Measurements from ENCODE around the gene SLC47A1. TPM values are rescaled to one million over a fixed set of nuclear protein-coding genes. Genes with fewer than 3 reads are reported as not detected.

SLC47A1 gene
- total RNA-seq, 1 donor = 1.1 TPM

DNA sequence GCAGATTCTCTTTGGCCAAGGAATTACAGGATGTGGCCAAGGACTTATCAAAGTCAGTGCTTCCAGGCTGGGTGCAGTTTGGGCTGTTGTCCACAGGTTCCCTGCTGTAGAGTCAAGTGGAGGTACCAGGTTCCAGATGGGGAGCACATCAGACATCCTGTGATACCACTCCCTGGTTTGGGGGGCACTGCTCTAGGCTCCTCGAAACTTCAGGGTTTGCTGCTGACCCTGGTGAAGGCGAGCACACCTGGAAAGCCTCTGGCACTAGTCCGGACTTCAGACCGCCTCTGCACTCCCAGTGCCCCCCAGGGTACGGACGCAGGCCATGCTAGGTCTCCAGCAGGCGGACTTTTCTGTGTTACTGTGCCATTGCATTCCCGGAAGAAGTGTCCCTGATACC is 10.7 kb downstream of the SLC47A1 start:
- Histone ChIP-seq H2AFZ (ENCODE audit: low read length) (no peak overlapping the region), H3K4me1 (ENCODE audit: insufficient read depth, low read length) (no peaks in the 10 kb centered on the region), H3K4me2 (ENCODE audit: insufficient read depth, low read length) (no peak overlapping the region), H4K20me1 (ENCODE audit: insufficient read depth, low read length) (no peaks in the 10 kb centered on the region), H3K79me2 (ENCODE audit: insufficient read depth, low read length) (no peaks in the 10 kb centered on the region), H3K36me3 (ENCODE audit: insufficient read depth, low read length) (no peaks in the 10 kb centered on the region), H3K9me3 (ENCODE audit: low read depth, low read length) (no peaks in the 10 kb centered on the region), H3K4me3 (ENCODE audit: insufficient read depth, low read length) (no peak overlapping the region), H3K27ac (ENCODE audit: low read depth, low read length) (no peak overlapping the region), H3K27me3 (ENCODE audit: insufficient read depth, low read length) (no peaks in the 10 kb centered on the region)
- no peak for DNase-seq (ENCODE audit: insufficient read length, low spot score, missing footprints)
- TF ChIP-seq, protein P1, sequence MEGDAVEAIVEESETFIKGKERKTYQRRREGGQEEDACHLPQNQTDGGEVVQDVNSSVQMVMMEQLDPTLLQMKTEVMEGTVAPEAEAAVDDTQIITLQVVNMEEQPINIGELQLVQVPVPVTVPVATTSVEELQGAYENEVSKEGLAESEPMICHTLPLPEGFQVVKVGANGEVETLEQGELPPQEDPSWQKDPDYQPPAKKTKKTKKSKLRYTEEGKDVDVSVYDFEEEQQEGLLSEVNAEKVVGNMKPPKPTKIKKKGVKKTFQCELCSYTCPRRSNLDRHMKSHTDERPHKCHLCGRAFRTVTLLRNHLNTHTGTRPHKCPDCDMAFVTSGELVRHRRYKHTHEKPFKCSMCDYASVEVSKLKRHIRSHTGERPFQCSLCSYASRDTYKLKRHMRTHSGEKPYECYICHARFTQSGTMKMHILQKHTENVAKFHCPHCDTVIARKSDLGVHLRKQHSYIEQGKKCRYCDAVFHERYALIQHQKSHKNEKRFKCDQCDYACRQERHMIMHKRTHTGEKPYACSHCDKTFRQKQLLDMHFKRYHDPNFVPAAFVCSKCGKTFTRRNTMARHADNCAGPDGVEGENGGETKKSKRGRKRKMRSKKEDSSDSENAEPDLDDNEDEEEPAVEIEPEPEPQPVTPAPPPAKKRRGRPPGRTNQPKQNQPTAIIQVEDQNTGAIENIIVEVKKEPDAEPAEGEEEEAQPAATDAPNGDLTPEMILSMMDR (IDR thresholded peaks at IDR 0.05; ENCODE audit: extremely low read depth, low read depth, low read length) = no peak

DNA sequence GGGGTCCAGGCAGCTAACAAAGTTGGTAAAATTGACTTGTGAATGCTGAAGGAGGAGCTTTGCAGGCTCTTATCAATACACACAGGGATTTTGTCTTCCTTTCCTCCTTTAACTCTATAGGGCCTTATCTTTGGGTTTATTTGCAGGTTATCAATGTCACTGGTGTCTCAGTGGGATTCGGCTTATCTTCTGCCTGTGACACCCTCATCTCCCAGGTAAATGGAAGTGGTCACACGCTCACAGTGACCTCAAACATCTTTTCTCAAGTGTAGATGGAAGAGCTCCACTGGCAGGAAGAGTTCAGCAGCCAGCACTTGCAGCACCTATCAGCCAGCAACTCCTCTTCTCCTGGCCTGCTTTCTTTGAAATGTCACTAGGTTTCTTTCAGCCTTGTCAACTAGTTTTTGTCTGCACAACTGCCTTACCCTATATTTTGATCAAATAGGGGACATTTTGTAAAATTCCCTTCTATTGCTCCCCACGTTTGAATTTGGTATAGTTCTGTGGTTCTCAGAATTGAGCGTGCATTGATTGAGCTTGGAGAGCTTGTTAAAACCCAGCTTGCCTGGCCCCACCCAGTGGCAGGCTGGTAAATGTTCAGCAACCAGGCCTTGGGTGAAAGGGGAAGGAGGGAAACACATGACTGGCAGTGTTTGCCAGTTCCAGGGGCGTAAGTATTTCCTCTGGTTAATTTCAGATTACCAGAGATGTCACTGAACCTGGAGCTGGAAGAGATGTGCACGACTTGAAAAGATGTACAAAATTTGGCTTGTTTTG is 12.8 kb downstream of the SLC47A1 start:
- H3K36me3 ChIP-seq (ENCODE audit: insufficient read depth, low read length) = no peaks in the 10 kb centered on the region
- H3K4me2 ChIP-seq (ENCODE audit: insufficient read depth, low read length) = no peak overlapping the region
- no peak overlapping the region for H2AFZ ChIP-seq (ENCODE audit: low read length)
- no peaks in the 10 kb centered on the region for H3K9me3 ChIP-seq (ENCODE audit: low read depth, low read length)
- H3K27me3 ChIP-seq (ENCODE audit: insufficient read depth, low read length) = peaks cover 2% of the 10 kb centered on the region
- TF ChIP-seq, protein P1 (IDR thresholded peaks at IDR 0.05; ENCODE audit: extremely low read depth, low read depth, low read length) = peak; percentile 11
- DNase-seq (ENCODE audit: insufficient read length, low spot score, missing footprints) = peak; percentile 64
- no peak overlapping the region for H3K27ac ChIP-seq (ENCODE audit: low read depth, low read length)
- H3K4me1 ChIP-seq (ENCODE audit: insufficient read depth, low read length) = no peaks in the 10 kb centered on the region
- H4K20me1 ChIP-seq (ENCODE audit: insufficient read depth, low read length) = no peaks in the 10 kb centered on the region
- H3K79me2 ChIP-seq (ENCODE audit: insufficient read depth, low read length) = no peaks in the 10 kb centered on the region
- no peak overlapping the region for H3K4me3 ChIP-seq (ENCODE audit: insufficient read depth, low read length)

DNA sequence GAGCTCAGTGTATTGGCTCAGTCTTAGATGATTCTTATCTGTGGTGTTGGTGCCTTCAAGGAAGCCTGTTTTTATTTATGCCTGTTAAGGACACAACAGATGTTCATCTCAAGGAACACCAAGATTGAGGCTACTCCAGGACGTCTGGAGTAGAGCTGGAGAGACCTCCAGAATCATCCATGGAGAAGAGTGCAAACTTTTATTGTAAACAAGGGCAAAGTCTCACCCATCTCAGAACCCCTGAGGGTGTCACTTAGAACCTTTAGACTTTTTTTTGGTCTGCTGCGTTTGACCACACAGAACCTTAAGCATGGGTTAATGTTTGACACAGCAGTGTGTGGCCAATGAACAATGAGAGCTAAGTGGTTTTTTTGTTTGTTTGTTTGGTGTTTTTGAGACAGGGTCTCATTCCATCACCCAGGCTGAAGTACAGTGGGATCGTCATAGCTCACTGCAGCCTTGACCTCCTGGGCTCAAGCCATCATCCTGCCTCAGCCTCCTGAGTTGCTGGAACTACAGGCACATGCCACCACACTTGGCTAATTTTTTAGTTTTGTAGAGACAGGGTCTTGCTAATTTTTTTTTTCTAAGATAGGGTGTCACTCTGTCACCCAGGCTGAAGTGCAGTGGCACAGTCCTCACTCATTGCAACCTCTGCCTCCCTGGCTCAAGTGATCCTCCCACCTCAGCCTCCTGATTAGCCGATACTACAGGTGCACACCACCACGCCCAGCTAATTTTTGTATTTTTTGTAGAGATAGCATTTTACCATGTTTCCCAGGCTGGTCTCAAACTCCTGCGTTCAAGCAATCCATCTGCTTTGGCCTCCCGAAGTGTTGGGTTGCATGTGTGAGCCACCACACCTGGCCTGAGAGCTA is 16.3 kb downstream of the SLC47A1 start:
- no peak overlapping the region for H2AFZ ChIP-seq (ENCODE audit: low read length)
- no peaks in the 10 kb centered on the region for H3K79me2 ChIP-seq (ENCODE audit: insufficient read depth, low read length)
- H3K27ac ChIP-seq (ENCODE audit: low read depth, low read length) = no peak overlapping the region
- no peaks in the 10 kb centered on the region for H3K4me1 ChIP-seq (ENCODE audit: insufficient read depth, low read length)
- H3K9me3 ChIP-seq (ENCODE audit: low read depth, low read length) = no peaks in the 10 kb centered on the region
- TF ChIP-seq, protein P1 (IDR thresholded peaks at IDR 0.05; ENCODE audit: extremely low read depth, low read depth, low read length) = no peak
- no peaks in the 10 kb centered on the region for H3K36me3 ChIP-seq (ENCODE audit: insufficient read depth, low read length)
- H3K27me3 ChIP-seq (ENCODE audit: insufficient read depth, low read length) = peaks cover 7% of the 10 kb centered on the region
- no peak overlapping the region for H3K4me3 ChIP-seq (ENCODE audit: insufficient read depth, low read length)
- H3K4me2 ChIP-seq (ENCODE audit: insufficient read depth, low read length) = no peak overlapping the region
- H4K20me1 ChIP-seq (ENCODE audit: insufficient read depth, low read length) = no peaks in the 10 kb centered on the region
- no peak for DNase-seq (ENCODE audit: insufficient read length, low spot score, missing footprints)

DNA sequence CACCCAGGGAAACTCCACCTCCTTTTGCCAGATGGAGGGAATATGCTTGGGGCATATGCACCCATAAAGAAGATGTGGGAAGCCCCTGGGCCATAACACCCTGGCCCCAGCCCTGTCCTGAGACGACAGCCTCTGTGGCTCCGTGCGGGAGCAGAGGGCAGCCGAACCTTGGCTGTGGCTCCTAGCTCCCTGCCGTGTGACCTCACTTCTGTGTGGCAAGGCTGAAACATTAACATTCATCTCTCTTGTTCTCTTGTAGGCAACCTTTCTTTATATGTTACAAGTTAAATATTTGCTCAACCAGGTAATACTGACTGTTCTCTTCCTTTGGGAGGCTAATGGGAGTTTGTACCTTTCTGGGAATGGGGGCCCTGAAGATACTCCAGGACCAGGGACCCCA is 17.5 kb downstream of the SLC47A1 start:
- TF ChIP-seq, protein P1 (IDR thresholded peaks at IDR 0.05; ENCODE audit: extremely low read depth, low read depth, low read length) = no peak
- Histone ChIP-seq H3K4me1 (ENCODE audit: insufficient read depth, low read length) (no peaks in the 10 kb centered on the region), H3K27ac (ENCODE audit: low read depth, low read length) (no peak overlapping the region), H4K20me1 (ENCODE audit: insufficient read depth, low read length) (no peaks in the 10 kb centered on the region), H3K4me2 (ENCODE audit: insufficient read depth, low read length) (no peak overlapping the region), H2AFZ (ENCODE audit: low read length) (no peak overlapping the region), H3K36me3 (ENCODE audit: insufficient read depth, low read length) (no peaks in the 10 kb centered on the region), H3K79me2 (ENCODE audit: insufficient read depth, low read length) (no peaks in the 10 kb centered on the region), H3K4me3 (ENCODE audit: insufficient read depth, low read length) (no peak overlapping the region), H3K27me3 (ENCODE audit: insufficient read depth, low read length) (peaks cover 12% of the 10 kb centered on the region), H3K9me3 (ENCODE audit: low read depth, low read length) (no peaks in the 10 kb centered on the region)
- peak; percentile 43 for DNase-seq (ENCODE audit: insufficient read length, low spot score, missing footprints)

Data from osteoblast (primary cell).